ENCODE data around the gene SFTPA2.

GRCh38 chr10:79563426-79563825 lies 3.2 kb upstream of the SFTPA2 start:
- no peak for TF ChIP-seq POLR2AphosphoS5 (IDR thresholded peaks at IDR 0.05)
- TF ChIP-seq CTCF (IDR thresholded peaks at IDR 0.05) = no peak
- no peak for TF ChIP-seq POLR2A (IDR thresholded peaks at IDR 0.05)

Measured in sigmoid colon (tissue), 4 donors.